Coronary artery (tissue), 2 donors: ENCODE data around the gene ATP1A1.

Experiments used
- DNase-seq: peaks from one replicate; pipeline ENCODE4 v3.0.0-alpha.2; 2017; ENCODE audit warnings: low spot score
- H3K27ac ChIP-seq, 2 donors: fragments of 200-600 bp; sonication (generic); one replicate each; pipeline ENCODE4 v1.5.1; 2016 to 2019
- H3K4me3 ChIP-seq: fragments of 200-600 bp; sonication (generic); 2 replicates; pipeline ENCODE4 v1.5.1; 2016; ENCODE audit warnings: mild to moderate bottlenecking, moderate library complexity
- CTCF ChIP-seq: fragments of 200-600 bp; sonication (generic); IDR thresholded peaks from one replicate; pipeline ENCODE4 v1.5.1; 2019; ENCODE audit warnings: antibody characterized with exemption

ATP1A1 gene

GRCh38 chr1:116382321-116382720, 9.3 kb downstream of the ATP1A1 start:
- no peak for DNase-seq
- Histone ChIP-seq H3K4me3 (no peak overlapping the region), H3K27ac (no peak overlapping the region)
- TF ChIP-seq CTCF, result no peak

- TF ChIP-seq CTCF, result no peak
- Histone ChIP-seq H3K27ac (no peak overlapping the region), H3K4me3 (no peak overlapping the region)
- DNase-seq, result no peak
These were observed 9.9 kb downstream of the ATP1A1 start for GRCh38 chr1:116382857-116383483.

GRCh38 chr1:116386042-116386441, 13.0 kb downstream of the ATP1A1 start:
- no peak overlapping the region for H3K27ac ChIP-seq
- no peak for DNase-seq
- no peak overlapping the region for H3K4me3 ChIP-seq
- no peak for TF ChIP-seq CTCF

GRCh38 chr1:116387551-116387950, 14.5 kb downstream of the ATP1A1 start:
- no peak for TF ChIP-seq CTCF
- Histone ChIP-seq H3K27ac (no peak overlapping the region), H3K4me3 (no peak overlapping the region)
- DNase-seq, result no peak

GRCh38 chr1:116388122-116388521, 15.1 kb downstream of the ATP1A1 start:
- no peak for DNase-seq
- H3K4me3 ChIP-seq, result no peak overlapping the region
- H3K27ac ChIP-seq, result no peak overlapping the region
- no peak for TF ChIP-seq CTCF

GRCh38 chr1:116389013-116389412, 16.0 kb downstream of the ATP1A1 start:
- Histone ChIP-seq H3K4me3 (no peak overlapping the region), H3K27ac (no peak overlapping the region)
- no peak for TF ChIP-seq CTCF
- DNase-seq, result no peak

- Histone ChIP-seq H3K4me3 (no peak overlapping the region), H3K27ac (no peak overlapping the region)
- no peak for DNase-seq
- TF ChIP-seq CTCF, result no peak
These were observed 16.6 kb downstream of the ATP1A1 start for GRCh38 chr1:116389686-116390085.
